AG10803 (cell line): ENCODE results near the gene SLC8B1.

Source experiments
- DNase-seq: peaks from one replicate; pipeline ENCODE4 v3.0.0; 2010; ENCODE audit warnings: low read depth
- H3K4me3 ChIP-seq: 2 replicates; pipeline ENCODE4 v1.5.1; 2011; ENCODE audit warnings: mild to moderate bottlenecking, low read length, control low read depth
- CTCF ChIP-seq: conservative IDR thresholded peaks from 2 replicates; pipeline ENCODE4 v1.5.1; 2011; ENCODE audit warnings: mild to moderate bottlenecking, low read length, control low read depth, inconsistent platforms

Gene SLC8B1

DNA sequence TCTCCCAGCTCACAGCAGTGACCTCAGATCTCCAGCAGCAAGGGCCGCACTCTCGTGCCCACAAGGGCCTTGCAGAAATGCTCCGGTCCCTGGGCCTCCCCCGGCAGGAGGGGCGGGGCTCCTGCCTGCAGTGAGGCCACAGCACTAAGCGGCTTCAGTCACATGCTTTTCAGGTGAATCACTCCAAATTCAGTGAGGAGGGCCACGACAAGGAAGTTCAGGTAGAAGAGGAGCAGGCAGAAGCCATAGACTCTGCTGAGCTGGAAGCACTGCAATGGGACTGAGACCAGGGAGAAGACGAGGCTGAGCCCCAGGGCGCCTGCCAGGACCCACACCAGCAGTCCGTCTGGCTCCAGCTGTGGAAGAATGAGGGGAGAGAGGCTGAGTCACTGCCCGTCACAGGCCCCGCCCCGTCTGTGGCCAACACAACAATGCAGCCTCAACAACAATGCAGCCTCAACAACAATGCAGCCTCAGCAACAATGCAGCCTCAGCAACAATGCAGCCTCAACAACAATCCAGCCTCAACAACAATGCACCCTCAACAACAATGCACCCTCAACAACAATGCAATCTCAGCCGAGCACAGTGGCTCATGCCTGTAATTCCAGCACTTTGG, 35.2 kb downstream of the SLC8B1 start:
- DNase-seq: peak; percentile 84
- no peak overlapping the region; the same call in 1 of the 2 replicates for H3K4me3 ChIP-seq
- TF ChIP-seq CTCF: no peak

GRCh38 chr12:113298861-113299545, 35.9 kb downstream of the SLC8B1 start:
- DNase-seq: peak; percentile 47
- H3K4me3 ChIP-seq: no peak overlapping the region
- TF ChIP-seq CTCF: no peak; the same call in 1 of the 2 replicates

DNA sequence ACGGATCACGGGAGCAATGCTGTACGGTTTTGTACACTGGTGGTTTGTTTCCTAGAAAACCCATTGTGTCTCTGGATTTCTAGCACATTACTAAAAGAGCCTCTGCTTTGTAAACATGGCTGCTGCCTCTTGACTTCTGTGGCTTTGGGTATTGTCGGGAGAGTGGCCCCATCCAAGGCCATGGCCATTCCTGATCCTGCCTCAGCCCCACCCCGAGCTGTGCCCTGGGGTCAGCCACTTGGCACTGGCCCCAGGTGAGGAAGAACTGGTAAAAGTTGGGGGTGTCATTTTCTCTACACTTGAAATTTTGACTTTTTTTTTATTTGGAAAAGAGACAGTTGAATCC, 36.5 kb downstream of the SLC8B1 start:
- DNase-seq: no peak
- H3K4me3 ChIP-seq: no peak overlapping the region
- no peak for TF ChIP-seq CTCF

DNA sequence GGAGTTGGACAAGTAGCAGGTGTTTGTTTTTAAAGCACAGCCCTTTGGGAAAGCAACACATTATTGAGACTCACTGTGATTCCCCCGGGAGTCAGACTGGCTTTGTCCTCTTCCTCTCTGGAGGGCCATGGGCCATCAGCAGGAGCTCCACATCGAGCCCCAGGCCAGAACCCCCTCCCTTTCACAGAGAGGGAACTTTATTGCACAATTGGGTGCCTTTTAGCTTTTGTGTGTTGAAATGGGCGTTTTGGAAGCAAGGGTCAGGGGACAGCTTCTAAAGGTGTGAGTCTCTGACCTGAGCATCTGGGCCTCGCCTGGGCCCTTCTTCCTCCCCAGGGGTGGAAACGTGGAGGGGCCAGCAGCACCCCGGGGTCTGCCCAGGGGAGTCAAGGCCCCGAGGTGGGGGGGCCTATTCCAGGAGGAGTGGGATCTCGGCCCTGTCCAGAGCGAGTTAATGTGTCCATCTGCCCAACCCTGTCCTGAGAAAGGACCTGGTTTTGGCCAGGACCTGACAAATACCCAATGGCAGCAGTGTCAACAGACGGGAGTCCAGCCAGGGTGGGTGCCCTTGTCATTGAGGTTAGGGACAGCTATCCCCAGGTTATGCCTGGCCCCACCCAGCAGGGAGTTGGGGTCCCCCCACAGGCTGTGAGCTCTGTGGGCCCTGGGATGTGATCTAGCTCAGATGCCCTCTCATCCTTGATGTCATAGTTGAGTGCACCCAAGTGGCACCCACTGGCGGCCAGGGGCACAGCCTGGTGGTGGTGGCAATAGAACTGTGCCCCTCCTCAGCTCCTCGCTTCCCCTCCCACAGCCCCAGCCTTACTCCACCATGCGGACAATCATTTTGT, 37.1 kb downstream of the SLC8B1 start:
- no peak overlapping the region for H3K4me3 ChIP-seq
- no peak for DNase-seq
- no peak for TF ChIP-seq CTCF

GRCh38 chr12:113297214-113297587, 37.7 kb downstream of the SLC8B1 start:
- no peak overlapping the region for H3K4me3 ChIP-seq

DNA sequence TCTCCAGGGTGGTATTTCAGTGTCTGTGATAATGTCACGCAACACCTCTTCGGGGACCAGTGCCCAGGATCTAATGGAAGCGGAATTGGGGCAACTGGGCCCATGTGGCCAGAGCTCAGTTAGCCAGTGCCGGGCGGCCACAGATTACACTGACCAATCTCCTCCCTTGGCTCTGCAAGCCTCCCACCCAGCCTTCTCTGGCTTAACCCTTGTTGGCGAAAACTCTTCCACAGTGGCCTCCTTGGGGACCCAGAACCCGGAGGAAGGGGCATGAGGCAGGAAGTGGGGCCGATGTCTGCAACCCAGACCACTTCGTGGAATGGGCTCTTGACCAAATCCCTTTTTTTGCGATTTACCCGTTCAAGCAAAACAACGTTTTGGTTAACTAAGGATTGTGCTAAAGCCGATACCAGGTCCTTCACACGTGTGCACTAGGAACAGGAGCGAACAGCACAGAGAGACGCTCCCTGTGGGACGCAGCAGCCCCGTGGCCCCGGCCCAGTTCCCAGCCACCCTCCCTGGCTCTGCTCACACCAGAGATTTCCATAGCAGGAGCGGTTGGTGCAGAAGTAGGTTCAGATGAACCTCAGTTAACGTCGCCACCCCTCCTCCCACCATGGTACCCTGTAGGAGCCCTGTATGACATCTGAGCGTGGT, 38.2 kb downstream of the SLC8B1 start:
- no peak for TF ChIP-seq CTCF
- no peak for DNase-seq
- no peak overlapping the region for H3K4me3 ChIP-seq

More at GRCh38 chr12:113297214-113297587, 37.7 kb downstream of the SLC8B1 start:
- TF ChIP-seq CTCF: no peak
- DNase-seq: no peak
